ENCODE results near the gene KCTD10.
"Not testable (repeated sequence)": the region's sequence is repeated elsewhere in the genome, so short reads cannot be mapped to it uniquely, and the experiment has no call there.

KCTD10 gene

GRCh38 chr12:109406147-109406546 is 71.0 kb downstream of the KCTD10 start:
- not testable (repeated sequence) for DNase-seq (ENCODE audit: low spot score)

DNA sequence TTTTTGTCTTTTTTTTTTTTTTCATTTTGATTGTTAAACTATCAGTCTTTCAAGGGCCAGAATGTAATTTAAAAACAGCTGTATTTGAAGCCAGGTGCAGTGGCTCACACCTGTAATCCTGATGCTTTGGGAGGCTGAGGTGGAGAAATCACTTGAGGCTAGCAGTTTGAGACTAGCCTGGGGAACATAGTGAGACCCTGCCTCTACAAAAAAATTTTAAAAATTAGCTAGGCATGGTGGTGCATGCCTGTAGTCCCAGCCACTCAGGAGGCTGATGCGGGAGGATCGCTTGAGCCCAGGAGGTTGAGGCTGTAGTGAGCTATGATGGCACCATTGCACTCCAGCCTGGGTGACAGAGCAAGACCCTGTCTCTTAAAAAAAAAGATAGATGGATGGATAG is 72.3 kb downstream of the KCTD10 start:
- not testable (repeated sequence) for DNase-seq (ENCODE audit: low spot score)

Measured in pons (tissue), 1 donor.